Right lung (tissue), 5 donors: ENCODE results near the gene PLSCR4. TPM values are rescaled to one million over a fixed set of nuclear protein-coding genes. Genes with fewer than 3 reads are reported as not detected.

ENCODE experiments used
- DNase-seq, 2 donors: peaks; one replicate each; pipeline ENCODE4 v3.0.0-alpha.2; 2013
- polyA plus RNA-seq, 5 donors: library from polyadenylated mRNA; unstranded; fragments of 120-200 nt; gene quantifications; one replicate each; pipeline versions ENCODE4 v1.2.1 to v1.2.3, GENCODE V29; 2013; ENCODE audit warnings: inconsistent platforms in 1 of 5, low replicate concordance in 1 of 5; ENCODE audit not compliant: insufficient read length in 5 of 5, insufficient read depth in 1 of 5

PLSCR4 gene
- polyA plus RNA-seq, 5 donors = 37.9 to 85.6 (median 65.1) TPM

GRCh38 chr3:146196789-146197188 lies 54.1 kb downstream of the PLSCR4 start:
- no peak for DNase-seq

- DNase-seq = no peak
Observed at GRCh38 chr3:146195605-146196004, 55.3 kb downstream of the PLSCR4 start.

GRCh38 chr3:146195030-146195429 lies 55.9 kb downstream of the PLSCR4 start:
- DNase-seq = no peak

GRCh38 chr3:146191051-146191450 lies 59.9 kb downstream of the PLSCR4 start:
- DNase-seq = no peak

- peak; percentile 45 for DNase-seq
Observed at GRCh38 chr3:146189519-146190173, 61.3 kb downstream of the PLSCR4 start.

- DNase-seq = no peak
Observed at GRCh38 chr3:146187334-146187950, 63.5 kb downstream of the PLSCR4 start.

GRCh38 chr3:146184241-146185015 lies 66.5 kb downstream of the PLSCR4 start:
- DNase-seq = no peak

- DNase-seq = no peak
Observed at GRCh38 chr3:146181216-146181615, 69.7 kb downstream of the PLSCR4 start.

GRCh38 chr3:146180376-146180775 lies 70.5 kb downstream of the PLSCR4 start:
- no peak for DNase-seq

- no peak for DNase-seq
Observed at GRCh38 chr3:146178006-146178689, 72.8 kb downstream of the PLSCR4 start.

GRCh38 chr3:146177519-146177918 lies 73.4 kb downstream of the PLSCR4 start:
- no peak for DNase-seq

- no peak for DNase-seq
Observed at GRCh38 chr3:146177072-146177471, 73.8 kb downstream of the PLSCR4 start.

GRCh38 chr3:146172586-146172985 lies 78.3 kb downstream of the PLSCR4 start:
- no peak for DNase-seq

- no peak for DNase-seq
Observed at GRCh38 chr3:146170591-146170990, 80.3 kb downstream of the PLSCR4 start.

- no peak for DNase-seq
Observed at GRCh38 chr3:146169891-146170290, 81.0 kb downstream of the PLSCR4 start.

GRCh38 chr3:146166826-146167225 lies 84.1 kb downstream of the PLSCR4 start:
- DNase-seq = no peak

- DNase-seq = no peak
Observed at GRCh38 chr3:146166415-146166821, 84.5 kb downstream of the PLSCR4 start.

GRCh38 chr3:146165877-146166276 lies 85.0 kb downstream of the PLSCR4 start:
- no peak for DNase-seq

GRCh38 chr3:146164971-146165769 lies 85.7 kb downstream of the PLSCR4 start:
- no peak for DNase-seq

- no peak for DNase-seq
Observed at GRCh38 chr3:146164506-146164905, 86.4 kb downstream of the PLSCR4 start.

GRCh38 chr3:146164071-146164470 lies 86.8 kb downstream of the PLSCR4 start:
- no peak for DNase-seq

GRCh38 chr3:146163584-146163983 lies 87.3 kb downstream of the PLSCR4 start:
- DNase-seq = no peak
